GM12892 (cell line): Measurements from ENCODE around the gene MTHFD1L.

Experiments used
- POLR2A ChIP-seq: IDR thresholded peaks from 2 replicates; pipeline ENCODE4 v1.6.1; 2011; ENCODE audit warnings: low read depth, low read length, control low read depth
- POLR2AphosphoS5 ChIP-seq: IDR thresholded peaks from 2 replicates; pipeline ENCODE4 v1.6.1; 2011; ENCODE audit warnings: low read depth, low read length, control low read depth

GRCh38 chr6:151084275-151084674 is 218.8 kb downstream of the MTHFD1L start:
- TF ChIP-seq POLR2AphosphoS5 (no peak), POLR2A (no peak)
